ENCODE data around the gene REEP2. TPM values are rescaled to one million over a fixed set of nuclear protein-coding genes. Genes with fewer than 3 reads are reported as not detected.
"Not testable (repeated sequence)": the region's sequence is repeated elsewhere in the genome, so short reads cannot be mapped to it uniquely, and the experiment has no call there.

REEP2 gene
- total RNA-seq, 1 experiment from 2014 or later, result 2.7 TPM

- Mint-ChIP-seq H3K4me1 (ENCODE audit: low read depth, unreplicated experiment) (no peaks in the 10 kb centered on the region), H3K4me3 (ENCODE audit: low read depth, unreplicated experiment) (no peak overlapping the region), H3K27me3 (ENCODE audit: unreplicated experiment) (no peaks in the 10 kb centered on the region), H3K27ac (ENCODE audit: unreplicated experiment) (no peak overlapping the region), H3K36me3 (ENCODE audit: insufficient read depth, unreplicated experiment) (peaks cover 40% of the 10 kb centered on the region), H3K9me3 (ENCODE audit: low read depth, unreplicated experiment) (no peaks in the 10 kb centered on the region)
- intact Hi-C loops (cut with micrococcal nuclease; ENCODE audit: unreplicated experiment), result no loop called here
- no TSS peak for BruUV-seq (replicated peaks)
- CTCF ChIA-PET, result no interaction called here
- no peak for TF ChIP-seq CTCF (IDR thresholded peaks at IDR 0.05; ENCODE audit: unreplicated experiment)
- no peak for DNase-seq
These were observed 36.2 kb upstream of the REEP2 start for GRCh38 chr5:138402640-138403039.

- peaks cover 5% of the 10 kb centered on the region for H3K9me3 Mint-ChIP-seq (ENCODE audit: low read depth, unreplicated experiment)
- intact Hi-C loops (cut with micrococcal nuclease; ENCODE audit: unreplicated experiment), result no loop called here
- H3K36me3 Mint-ChIP-seq (ENCODE audit: insufficient read depth, unreplicated experiment), result peaks cover 35% of the 10 kb centered on the region
- no peaks in the 10 kb centered on the region for H3K27me3 Mint-ChIP-seq (ENCODE audit: unreplicated experiment)
- CTCF ChIA-PET, result interaction anchor here (0.8 kb wide), 1 partner anchor 18 kb away, joined by 4 read pairs; no protein-coding TSS in a partner anchor
- no peaks in the 10 kb centered on the region for H3K4me1 Mint-ChIP-seq (ENCODE audit: low read depth, unreplicated experiment)
- TF ChIP-seq CTCF (IDR thresholded peaks at IDR 0.05; ENCODE audit: unreplicated experiment), result no peak
- H3K27ac Mint-ChIP-seq (ENCODE audit: unreplicated experiment), result no peak overlapping the region
- no peak overlapping the region for H3K4me3 Mint-ChIP-seq (ENCODE audit: low read depth, unreplicated experiment)
- no TSS peak for BruUV-seq (replicated peaks)
- no peak for DNase-seq
These were observed 30.8 kb upstream of the REEP2 start for GRCh38 chr5:138408023-138408422.

GRCh38 chr5:138410996-138411640, 27.7 kb upstream of the REEP2 start:
- H3K27me3 Mint-ChIP-seq (ENCODE audit: unreplicated experiment); H3K27ac Mint-ChIP-seq (ENCODE audit: unreplicated experiment); CTCF ChIA-PET; H3K4me3 Mint-ChIP-seq (ENCODE audit: low read depth, unreplicated experiment); H3K4me1 Mint-ChIP-seq (ENCODE audit: low read depth, unreplicated experiment); H3K9me3 Mint-ChIP-seq (ENCODE audit: low read depth, unreplicated experiment); BruUV-seq (replicated peaks): not testable (repeated sequence)
- peak; percentile 54 for DNase-seq
- intact Hi-C loops (cut with micrococcal nuclease; ENCODE audit: unreplicated experiment), result loop anchor here (10.0 kb wide), 1 partner anchor 226 kb away; no protein-coding TSS in a partner anchor
- TF ChIP-seq CTCF (IDR thresholded peaks at IDR 0.05; ENCODE audit: unreplicated experiment), result peak; percentile 58
- H3K36me3 Mint-ChIP-seq (ENCODE audit: insufficient read depth, unreplicated experiment), result peaks cover 35% of the 10 kb centered on the region

GRCh38 chr5:138418444-138418843, 20.4 kb upstream of the REEP2 start:
- no peak overlapping the region for H3K4me3 Mint-ChIP-seq (ENCODE audit: low read depth, unreplicated experiment)
- CTCF ChIA-PET, result no interaction called here
- no peaks in the 10 kb centered on the region for H3K4me1 Mint-ChIP-seq (ENCODE audit: low read depth, unreplicated experiment)
- DNase-seq, result no peak
- H3K9me3 Mint-ChIP-seq (ENCODE audit: low read depth, unreplicated experiment), result no peaks in the 10 kb centered on the region
- H3K27me3 Mint-ChIP-seq (ENCODE audit: unreplicated experiment), result no peaks in the 10 kb centered on the region
- intact Hi-C loops (cut with micrococcal nuclease; ENCODE audit: unreplicated experiment), result loop anchor here (10.0 kb wide), 1 partner anchor 234 kb away; no protein-coding TSS in a partner anchor
- TF ChIP-seq CTCF (IDR thresholded peaks at IDR 0.05; ENCODE audit: unreplicated experiment), result no peak
- H3K27ac Mint-ChIP-seq (ENCODE audit: unreplicated experiment), result no peak overlapping the region
- BruUV-seq (replicated peaks), result no TSS peak
- peaks cover 47% of the 10 kb centered on the region for H3K36me3 Mint-ChIP-seq (ENCODE audit: insufficient read depth, unreplicated experiment)

Measured in Calu3 (cell line).